NT2/D1 (cell line): ENCODE results near the gene TMEM132C.

Source experiments
- DNase-seq: peaks from one replicate; pipeline ENCODE4 v3.0.0-alpha.2; 2011; ENCODE audit warnings: low read depth, low spot score
- H3K27me3 ChIP-seq: 2 replicates; pipeline ENCODE4 v1.6.0; 2011; ENCODE audit warnings: mild to moderate bottlenecking; ENCODE audit not compliant: insufficient read length, insufficient read depth
- H3K36me3 ChIP-seq: 2 replicates; pipeline ENCODE4 v1.6.1; 2011; ENCODE audit warnings: mild to moderate bottlenecking, low read length, mixed read lengths; ENCODE audit not compliant: insufficient read depth, insufficient read length
- H3K4me1 ChIP-seq: 2 replicates; pipeline ENCODE4 v1.5.1; 2011; ENCODE audit not compliant: insufficient read depth, insufficient read length
- H3K4me3 ChIP-seq: 2 replicates; pipeline ENCODE4 v1.5.1; 2011; ENCODE audit warnings: low read depth; ENCODE audit not compliant: insufficient read length
- H3K9ac ChIP-seq: 2 replicates; pipeline ENCODE4 v1.6.0; 2011; ENCODE audit warnings: low read depth; ENCODE audit not compliant: insufficient read length
- H3K9me3 ChIP-seq: 2 replicates; pipeline ENCODE4 v1.5.1; 2011; ENCODE audit warnings: mild to moderate bottlenecking, low read length; ENCODE audit not compliant: insufficient read depth
- SUZ12 ChIP-seq: IDR thresholded peaks from 2 replicates; pipeline ENCODE4 v1.6.1; 2011; ENCODE audit not compliant: insufficient read length, insufficient read depth; ENCODE audit errors: extremely low read depth
- YY1 ChIP-seq: IDR thresholded peaks from 2 replicates; pipeline ENCODE4 v1.6.1; 2011; ENCODE audit not compliant: insufficient read length, insufficient read depth
- ZNF274 ChIP-seq: IDR thresholded peaks from 2 replicates; pipeline ENCODE4 v1.6.1; 2011; ENCODE audit warnings: mild to moderate bottlenecking, low read depth, low read length

TMEM132C gene

GRCh38 chr12:128537668-128538067 lies 270.7 kb downstream of the TMEM132C start:
- Histone ChIP-seq H3K9me3 (no peaks in the 10 kb centered on the region), H3K4me3 (no peak overlapping the region), H3K4me1 (no peaks in the 10 kb centered on the region), H3K27me3 (no peaks in the 10 kb centered on the region), H3K9ac (no peak overlapping the region), H3K36me3 (no peaks in the 10 kb centered on the region)
- no peak for DNase-seq
- no peak for TF ChIP-seq YY1
- no peak for TF ChIP-seq SUZ12
- no peak for TF ChIP-seq ZNF274

GRCh38 chr12:128542844-128543243 lies 275.9 kb downstream of the TMEM132C start:
- H3K4me1 ChIP-seq, result no peaks in the 10 kb centered on the region
- H3K36me3 ChIP-seq, result no peaks in the 10 kb centered on the region
- H3K9me3 ChIP-seq, result no peaks in the 10 kb centered on the region
- DNase-seq, result no peak
- no peak overlapping the region for H3K4me3 ChIP-seq
- H3K9ac ChIP-seq, result no peak overlapping the region
- TF ChIP-seq ZNF274, result no peak
- TF ChIP-seq YY1, result no peak
- no peak for TF ChIP-seq SUZ12
- no peaks in the 10 kb centered on the region for H3K27me3 ChIP-seq

- Histone ChIP-seq H3K9me3 (no peaks in the 10 kb centered on the region), H3K4me3 (no peak overlapping the region), H3K27me3 (no peaks in the 10 kb centered on the region), H3K36me3 (no peaks in the 10 kb centered on the region), H3K4me1 (no peaks in the 10 kb centered on the region), H3K9ac (no peak overlapping the region)
- TF ChIP-seq YY1, result no peak
- TF ChIP-seq ZNF274, result no peak
- TF ChIP-seq SUZ12, result no peak
- no peak for DNase-seq
Observed at GRCh38 chr12:128543460-128543859, 276.5 kb downstream of the TMEM132C start.

GRCh38 chr12:128543971-128544370 lies 277.0 kb downstream of the TMEM132C start:
- no peaks in the 10 kb centered on the region for H3K9me3 ChIP-seq
- no peaks in the 10 kb centered on the region for H3K4me1 ChIP-seq
- no peak overlapping the region for H3K4me3 ChIP-seq
- no peak overlapping the region for H3K9ac ChIP-seq
- no peak for TF ChIP-seq ZNF274
- no peak for TF ChIP-seq YY1
- no peak for TF ChIP-seq SUZ12
- DNase-seq, result no peak
- H3K27me3 ChIP-seq, result no peaks in the 10 kb centered on the region
- no peaks in the 10 kb centered on the region for H3K36me3 ChIP-seq

GRCh38 chr12:128548949-128549348 lies 282.0 kb downstream of the TMEM132C start:
- H3K9ac ChIP-seq, result no peak overlapping the region
- H3K4me3 ChIP-seq, result no peak overlapping the region
- no peaks in the 10 kb centered on the region for H3K36me3 ChIP-seq
- TF ChIP-seq YY1 (no peak), SUZ12 (no peak), ZNF274 (no peak)
- H3K27me3 ChIP-seq, result no peaks in the 10 kb centered on the region
- H3K4me1 ChIP-seq, result peaks cover 3% of the 10 kb centered on the region
- no peaks in the 10 kb centered on the region for H3K9me3 ChIP-seq
- DNase-seq, result no peak

- no peak for TF ChIP-seq SUZ12
- no peak for TF ChIP-seq ZNF274
- TF ChIP-seq YY1, result no peak
- Histone ChIP-seq H3K4me3 (no peak overlapping the region), H3K36me3 (no peaks in the 10 kb centered on the region), H3K4me1 (peaks cover 3% of the 10 kb centered on the region), H3K9me3 (no peaks in the 10 kb centered on the region), H3K9ac (no peak overlapping the region), H3K27me3 (no peaks in the 10 kb centered on the region)
- no peak for DNase-seq
Observed at GRCh38 chr12:128549601-128550218, 282.7 kb downstream of the TMEM132C start.

- no peak overlapping the region for H3K4me3 ChIP-seq
- TF ChIP-seq ZNF274, result no peak
- TF ChIP-seq SUZ12, result no peak
- TF ChIP-seq YY1, result no peak
- no peaks in the 10 kb centered on the region for H3K36me3 ChIP-seq
- H3K27me3 ChIP-seq, result no peaks in the 10 kb centered on the region
- no peaks in the 10 kb centered on the region for H3K9me3 ChIP-seq
- DNase-seq, result no peak
- H3K4me1 ChIP-seq, result peaks cover 3% of the 10 kb centered on the region
- H3K9ac ChIP-seq, result no peak overlapping the region
Observed at GRCh38 chr12:128551266-128551665, 284.3 kb downstream of the TMEM132C start.

GRCh38 chr12:128554546-128555304 lies 287.8 kb downstream of the TMEM132C start:
- Histone ChIP-seq H3K27me3 (no peaks in the 10 kb centered on the region), H3K4me1 (peaks cover 3% of the 10 kb centered on the region), H3K4me3 (no peak overlapping the region), H3K9me3 (no peaks in the 10 kb centered on the region), H3K9ac (no peak overlapping the region), H3K36me3 (no peaks in the 10 kb centered on the region)
- TF ChIP-seq ZNF274 (no peak), YY1 (no peak), SUZ12 (no peak)
- DNase-seq, result no peak
